Measurements from ENCODE around the gene IYD.
A peak's percentile ranks its signal among the peaks of the same experiment; 100 is the strongest.
"Not testable (repeated sequence)": the region's sequence is repeated elsewhere in the genome, so short reads cannot be mapped to it uniquely, and the experiment has no call there.

Gene IYD

GRCh38 chr6:150371356-150371755 is 2.5 kb downstream of the IYD start:
- TF ChIP-seq, protein P1, sequence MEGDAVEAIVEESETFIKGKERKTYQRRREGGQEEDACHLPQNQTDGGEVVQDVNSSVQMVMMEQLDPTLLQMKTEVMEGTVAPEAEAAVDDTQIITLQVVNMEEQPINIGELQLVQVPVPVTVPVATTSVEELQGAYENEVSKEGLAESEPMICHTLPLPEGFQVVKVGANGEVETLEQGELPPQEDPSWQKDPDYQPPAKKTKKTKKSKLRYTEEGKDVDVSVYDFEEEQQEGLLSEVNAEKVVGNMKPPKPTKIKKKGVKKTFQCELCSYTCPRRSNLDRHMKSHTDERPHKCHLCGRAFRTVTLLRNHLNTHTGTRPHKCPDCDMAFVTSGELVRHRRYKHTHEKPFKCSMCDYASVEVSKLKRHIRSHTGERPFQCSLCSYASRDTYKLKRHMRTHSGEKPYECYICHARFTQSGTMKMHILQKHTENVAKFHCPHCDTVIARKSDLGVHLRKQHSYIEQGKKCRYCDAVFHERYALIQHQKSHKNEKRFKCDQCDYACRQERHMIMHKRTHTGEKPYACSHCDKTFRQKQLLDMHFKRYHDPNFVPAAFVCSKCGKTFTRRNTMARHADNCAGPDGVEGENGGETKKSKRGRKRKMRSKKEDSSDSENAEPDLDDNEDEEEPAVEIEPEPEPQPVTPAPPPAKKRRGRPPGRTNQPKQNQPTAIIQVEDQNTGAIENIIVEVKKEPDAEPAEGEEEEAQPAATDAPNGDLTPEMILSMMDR (IDR thresholded peaks at IDR 0.05; ENCODE audit: control insufficient read depth, insufficient read depth, low read depth, low read length, missing control alignments): no peak
- DNase-seq (ENCODE audit: low read depth): no peak
- no peak overlapping the region for H3K4me3 ChIP-seq (ENCODE audit: control insufficient read depth, low read depth, low read length)

DNA sequence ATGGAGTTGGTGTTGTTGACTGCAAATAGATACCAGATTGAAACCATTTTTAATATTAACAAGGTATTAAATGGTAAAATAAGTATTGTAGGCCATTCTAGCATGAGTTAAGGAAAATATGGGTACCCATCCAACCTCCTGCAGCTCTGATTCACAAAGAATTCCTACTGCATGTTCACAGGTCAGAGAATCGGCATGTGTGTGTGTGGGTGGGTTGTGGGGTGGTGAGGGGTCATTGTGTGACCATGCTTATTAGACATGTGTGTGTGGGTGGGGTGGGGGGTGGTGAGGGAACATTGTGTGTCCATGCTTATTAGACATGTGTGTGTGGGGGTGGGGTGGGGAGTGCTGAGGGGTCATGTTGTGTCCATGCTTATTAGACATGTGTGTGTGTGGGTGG is 3.2 kb downstream of the IYD start:
- no peak overlapping the region for H3K4me3 ChIP-seq (ENCODE audit: control insufficient read depth, low read depth, low read length)
- TF ChIP-seq, protein P1 (IDR thresholded peaks at IDR 0.05; ENCODE audit: control insufficient read depth, insufficient read depth, low read depth, low read length, missing control alignments): no peak
- no peak for DNase-seq (ENCODE audit: low read depth)

DNA sequence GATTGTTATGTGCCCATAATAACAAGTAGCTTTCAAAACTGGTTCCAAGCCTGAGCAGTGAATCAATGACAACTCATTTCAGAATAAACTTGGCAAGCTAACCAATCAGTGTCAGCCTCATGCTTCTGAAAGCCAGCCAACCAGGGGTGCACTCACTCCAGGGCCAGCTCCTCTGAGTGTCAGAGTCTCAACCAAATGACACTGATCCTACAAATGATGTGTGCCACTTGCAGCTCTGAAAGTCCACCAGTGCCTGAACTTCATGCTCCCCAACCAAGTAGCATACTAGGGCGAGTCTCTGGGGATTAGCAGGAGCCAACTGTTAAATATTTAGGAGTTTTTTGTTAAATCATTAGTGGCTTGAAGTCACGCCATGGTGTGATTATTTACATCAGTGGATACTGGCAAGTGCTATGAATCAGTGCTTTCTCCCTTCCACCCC is 4.5 kb downstream of the IYD start:
- TF ChIP-seq, protein P1 (IDR thresholded peaks at IDR 0.05; ENCODE audit: control insufficient read depth, insufficient read depth, low read depth, low read length, missing control alignments): no peak
- DNase-seq (ENCODE audit: low read depth): peak; percentile 71
- H3K4me3 ChIP-seq (ENCODE audit: control insufficient read depth, low read depth, low read length): no peak overlapping the region

DNA sequence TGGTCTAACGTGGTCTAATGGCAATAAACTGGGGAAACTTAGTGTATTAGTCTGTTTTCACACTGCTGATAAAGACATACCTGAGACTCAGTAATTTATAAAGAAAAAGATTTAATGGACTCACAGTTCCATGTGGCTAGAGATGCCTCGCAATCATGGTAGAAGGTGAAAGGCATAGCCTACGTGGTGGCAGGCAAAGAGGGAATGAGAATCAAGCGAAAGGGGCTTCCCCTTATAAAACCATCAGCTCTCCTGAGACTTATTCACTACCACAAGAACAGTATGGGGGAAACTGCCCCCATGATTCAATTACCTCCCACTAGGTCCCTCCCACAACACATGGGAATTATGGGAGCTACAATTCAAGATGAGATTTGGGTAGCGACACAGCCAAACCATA is 5.5 kb downstream of the IYD start:
- H3K4me3 ChIP-seq (ENCODE audit: control insufficient read depth, low read depth, low read length); DNase-seq (ENCODE audit: low read depth): not testable (repeated sequence)

GRCh38 chr6:150377211-150377781 is 8.5 kb downstream of the IYD start:
- H3K4me3 ChIP-seq (ENCODE audit: control insufficient read depth, low read depth, low read length): no peak overlapping the region
- DNase-seq (ENCODE audit: low read depth): no peak
- TF ChIP-seq, protein P1 (IDR thresholded peaks at IDR 0.05; ENCODE audit: control insufficient read depth, insufficient read depth, low read depth, low read length, missing control alignments): no peak

DNA sequence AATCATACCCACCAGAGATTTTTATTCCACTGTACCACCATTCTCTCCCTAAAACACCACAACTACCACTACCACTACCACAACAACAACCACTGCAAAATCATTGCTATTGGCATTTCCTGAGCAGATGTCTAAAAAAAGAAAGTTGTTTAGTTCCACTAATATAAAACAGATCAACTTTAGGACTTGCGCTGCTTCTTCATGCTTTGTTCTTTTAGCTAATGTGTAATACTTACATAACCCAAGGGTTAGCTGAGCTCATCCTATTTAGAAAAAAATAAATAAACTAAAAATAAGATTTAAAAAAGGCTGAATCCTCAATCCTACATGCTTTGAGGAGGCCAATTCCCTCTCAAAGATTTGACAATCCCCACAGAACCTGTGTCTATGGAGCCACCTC is 11.4 kb downstream of the IYD start:
- TF ChIP-seq, protein P1 (IDR thresholded peaks at IDR 0.05; ENCODE audit: control insufficient read depth, insufficient read depth, low read depth, low read length, missing control alignments): no peak
- DNase-seq (ENCODE audit: low read depth): peak; percentile 38
- H3K4me3 ChIP-seq (ENCODE audit: control insufficient read depth, low read depth, low read length): no peak overlapping the region

DNA sequence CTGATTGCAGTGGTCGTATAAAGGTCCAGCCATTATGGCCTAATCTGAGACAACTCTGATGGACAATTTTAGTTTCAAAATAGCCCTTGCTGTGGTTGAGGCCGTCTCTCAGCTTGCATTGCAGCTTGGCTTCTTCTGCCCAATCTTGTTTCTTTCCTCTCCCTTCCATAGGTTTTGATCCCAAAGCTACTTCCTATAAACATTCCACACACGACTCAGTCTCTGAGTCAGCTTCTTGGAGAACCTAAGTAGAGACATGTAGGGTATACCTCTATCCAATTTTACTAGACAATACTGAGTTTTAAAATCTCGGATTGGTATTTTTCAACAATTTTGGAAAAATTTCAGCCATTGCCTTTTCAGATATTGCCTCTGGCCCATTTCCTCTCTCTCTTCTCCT is 13.4 kb downstream of the IYD start:
- H3K4me3 ChIP-seq (ENCODE audit: control insufficient read depth, low read depth, low read length): no peak overlapping the region
- DNase-seq (ENCODE audit: low read depth): no peak
- TF ChIP-seq, protein P1 (IDR thresholded peaks at IDR 0.05; ENCODE audit: control insufficient read depth, insufficient read depth, low read depth, low read length, missing control alignments): no peak
